Measurements from ENCODE around the gene PTBP2. TPM values are rescaled to one million over a fixed set of nuclear protein-coding genes. Genes with fewer than 3 reads are reported as not detected.

PTBP2 gene
- total RNA-seq, 1 donor from 2014 or later, result 18.6 TPM

GRCh38 chr1:96825231-96825630, 103.6 kb downstream of the PTBP2 start:
- Mint-ChIP-seq H3K36me3 (ENCODE audit: low read depth) (peaks cover 2% of the 10 kb centered on the region), H3K4me3 (no peak overlapping the region), H3K27ac (no peak overlapping the region), H3K9me3 (no peaks in the 10 kb centered on the region), H3K27me3 (no peaks in the 10 kb centered on the region), H3K4me1 (no peaks in the 10 kb centered on the region)
- no peak for TF ChIP-seq CTCF (IDR thresholded peaks at IDR 0.05)
- no peak for ATAC-seq (ENCODE audit: low read depth)
- ChIA-PET CTCF (no interaction called here), POLR2A (no interaction called here)
- intact Hi-C loops (cut with micrococcal nuclease), result no loop called here
- DNase-seq, result no peak

- Mint-ChIP-seq H3K9me3 (no peaks in the 10 kb centered on the region), H3K36me3 (ENCODE audit: low read depth) (no peaks in the 10 kb centered on the region), H3K27me3 (no peaks in the 10 kb centered on the region), H3K27ac (no peak overlapping the region), H3K4me3 (no peak overlapping the region), H3K4me1 (no peaks in the 10 kb centered on the region)
- DNase-seq (no peak), ATAC-seq (ENCODE audit: low read depth) (no peak)
- TF ChIP-seq CTCF (IDR thresholded peaks at IDR 0.05), result no peak
- ChIA-PET POLR2A (no interaction called here), CTCF (no interaction called here)
- intact Hi-C loops (cut with micrococcal nuclease), result no loop called here
These were observed 104.5 kb downstream of the PTBP2 start for GRCh38 chr1:96825950-96826576.

GRCh38 chr1:96833376-96833775, 111.8 kb downstream of the PTBP2 start:
- Mint-ChIP-seq H3K4me1 (no peaks in the 10 kb centered on the region), H3K9me3 (no peaks in the 10 kb centered on the region), H3K4me3 (no peak overlapping the region), H3K27me3 (no peaks in the 10 kb centered on the region), H3K27ac (no peak overlapping the region), H3K36me3 (ENCODE audit: low read depth) (no peaks in the 10 kb centered on the region)
- no peak for ATAC-seq (ENCODE audit: low read depth)
- CTCF ChIA-PET, result no interaction called here
- POLR2A ChIA-PET, result no interaction called here
- no peak for TF ChIP-seq CTCF (IDR thresholded peaks at IDR 0.05)
- no peak for DNase-seq
- intact Hi-C loops (cut with micrococcal nuclease), result no loop called here

GRCh38 chr1:96834986-96835385, 113.4 kb downstream of the PTBP2 start:
- no peak for TF ChIP-seq CTCF (IDR thresholded peaks at IDR 0.05)
- no peak for DNase-seq
- ChIA-PET CTCF (no interaction called here), POLR2A (no interaction called here)
- H3K27ac Mint-ChIP-seq, result no peak overlapping the region
- no peaks in the 10 kb centered on the region for H3K36me3 Mint-ChIP-seq (ENCODE audit: low read depth)
- no peaks in the 10 kb centered on the region for H3K27me3 Mint-ChIP-seq
- H3K4me3 Mint-ChIP-seq, result no peak overlapping the region
- H3K4me1 Mint-ChIP-seq, result no peaks in the 10 kb centered on the region
- intact Hi-C loops (cut with micrococcal nuclease), result no loop called here
- no peak for ATAC-seq (ENCODE audit: low read depth)
- no peaks in the 10 kb centered on the region for H3K9me3 Mint-ChIP-seq

GRCh38 chr1:96837057-96837780, 115.6 kb downstream of the PTBP2 start:
- no peak for TF ChIP-seq CTCF (IDR thresholded peaks at IDR 0.05)
- no peaks in the 10 kb centered on the region for H3K27me3 Mint-ChIP-seq
- CTCF ChIA-PET, result no interaction called here
- no peak overlapping the region for H3K27ac Mint-ChIP-seq
- DNase-seq (no peak), ATAC-seq (ENCODE audit: low read depth) (no peak)
- no peaks in the 10 kb centered on the region for H3K9me3 Mint-ChIP-seq
- intact Hi-C loops (cut with micrococcal nuclease), result no loop called here
- no peaks in the 10 kb centered on the region for H3K36me3 Mint-ChIP-seq (ENCODE audit: low read depth)
- H3K4me3 Mint-ChIP-seq, result no peak overlapping the region
- POLR2A ChIA-PET, result no interaction called here
- H3K4me1 Mint-ChIP-seq, result no peaks in the 10 kb centered on the region

Data from activated B cell treated with CpG ODN at 0.5 μM for 24 hours (primary cell).